Ectodermal cell (in vitro differentiated cells): ENCODE measurements around the gene EHD2.

ENCODE experiments used
- H3K27ac ChIP-seq: 2 replicates; pipeline ENCODE4 v1.7.0; 2013; ENCODE audit warnings: mild to moderate bottlenecking, low read depth, low read length; ENCODE audit not compliant: insufficient read depth, poor library complexity, severe bottlenecking
- H3K27me3 ChIP-seq: 2 replicates; pipeline ENCODE4 v1.7.0; 2013; ENCODE audit warnings: mild to moderate bottlenecking, low read length; ENCODE audit not compliant: insufficient read depth, control insufficient read depth, poor library complexity, severe bottlenecking
- H3K36me3 ChIP-seq: one replicate; pipeline ENCODE4 v1.7.0; 2013; ENCODE audit warnings: low read length; ENCODE audit not compliant: control insufficient read depth, insufficient read depth
- H3K4me1 ChIP-seq: one replicate; pipeline ENCODE4 v1.7.0; 2013; ENCODE audit warnings: low read length; ENCODE audit not compliant: control insufficient read depth, insufficient read depth
- H3K4me3 ChIP-seq: 2 replicates; pipeline ENCODE4 v1.7.0; 2013; ENCODE audit warnings: low read depth, low read length, control low read depth; ENCODE audit not compliant: insufficient read depth
- H3K9me3 ChIP-seq: 2 replicates; pipeline ENCODE4 v1.7.0; 2013; ENCODE audit warnings: mild to moderate bottlenecking, low read length, moderate library complexity; ENCODE audit not compliant: control insufficient read depth
- WGBS, 2 experiments: methylation state at CpG; one replicate each; pipeline ENCODE4 v1.1.7; 2013; ENCODE audit warnings: missing lambda C conversion rate in 2 of 2; 5-methylcytosine and 5-hydroxymethylcytosine counted together

Gene EHD2

GRCh38 chr19:47691090-47691489 is 22.1 kb upstream of the EHD2 start:
- 92 to 97% methylated on average over 5 of the region's 5 CpGs for WGBS, 2 experiments
- H3K4me3 ChIP-seq, result no peak overlapping the region
- no peaks in the 10 kb centered on the region for H3K36me3 ChIP-seq
- no peaks in the 10 kb centered on the region for H3K9me3 ChIP-seq
- H3K4me1 ChIP-seq, result no peaks in the 10 kb centered on the region
- H3K27me3 ChIP-seq, result no peaks in the 10 kb centered on the region
- no peak overlapping the region for H3K27ac ChIP-seq

- no peaks in the 10 kb centered on the region for H3K27me3 ChIP-seq
- H3K27ac ChIP-seq, result no peak overlapping the region
- no peaks in the 10 kb centered on the region for H3K9me3 ChIP-seq
- no peak overlapping the region for H3K4me3 ChIP-seq
- WGBS, 2 experiments, result 91 to 94% methylated on average over 7 of the region's 7 CpGs
- no peaks in the 10 kb centered on the region for H3K36me3 ChIP-seq
- no peaks in the 10 kb centered on the region for H3K4me1 ChIP-seq
Observed at GRCh38 chr19:47691782-47692181, 21.4 kb upstream of the EHD2 start.

GRCh38 chr19:47693489-47693888 is 19.7 kb upstream of the EHD2 start:
- Histone ChIP-seq H3K4me3 (no peak overlapping the region), H3K4me1 (no peaks in the 10 kb centered on the region)
- 82% methylated on average over 17 of the region's 17 CpGs for WGBS, 2 experiments

GRCh38 chr19:47693903-47694302 is 19.3 kb upstream of the EHD2 start:
- no peak overlapping the region for H3K4me3 ChIP-seq
- H3K9me3 ChIP-seq, result no peaks in the 10 kb centered on the region
- WGBS, 2 experiments, result 82 to 94% methylated on average over 9 to 10 of the region's 14 CpGs
- H3K4me1 ChIP-seq, result no peaks in the 10 kb centered on the region
- H3K27ac ChIP-seq, result no peak overlapping the region
- H3K36me3 ChIP-seq, result peaks cover 4% of the 10 kb centered on the region
- no peaks in the 10 kb centered on the region for H3K27me3 ChIP-seq

More at GRCh38 chr19:47693489-47693888, 19.7 kb upstream of the EHD2 start:
- Histone ChIP-seq H3K27ac (no peak overlapping the region), H3K36me3 (no peaks in the 10 kb centered on the region), H3K9me3 (no peaks in the 10 kb centered on the region), H3K27me3 (no peaks in the 10 kb centered on the region)

GRCh38 chr19:47694466-47695273 is 18.6 kb upstream of the EHD2 start:
- Histone ChIP-seq H3K4me1 (no peaks in the 10 kb centered on the region), H3K36me3 (peaks cover 11% of the 10 kb centered on the region), H3K27me3 (no peaks in the 10 kb centered on the region), H3K9me3 (no peaks in the 10 kb centered on the region), H3K4me3 (no peak overlapping the region), H3K27ac (no peak overlapping the region)
- 92 to 95% methylated on average over 28 of the region's 28 CpGs for WGBS, 2 experiments

- WGBS, 2 experiments, result 89 to 90% methylated on average over 26 of the region's 26 CpGs
- peaks cover 12% of the 10 kb centered on the region for H3K36me3 ChIP-seq
Observed at GRCh38 chr19:47695533-47696262, 17.5 kb upstream of the EHD2 start.

GRCh38 chr19:47696635-47697034 is 16.6 kb upstream of the EHD2 start:
- H3K4me1 ChIP-seq, result no peaks in the 10 kb centered on the region
- H3K4me3 ChIP-seq, result no peak overlapping the region
- H3K9me3 ChIP-seq, result no peaks in the 10 kb centered on the region
- no peak overlapping the region for H3K27ac ChIP-seq
- H3K27me3 ChIP-seq, result no peaks in the 10 kb centered on the region
- peaks cover 17% of the 10 kb centered on the region for H3K36me3 ChIP-seq
- WGBS, 2 experiments, result 95 to 96% methylated on average over 8 of the region's 8 CpGs

More at GRCh38 chr19:47695533-47696262, 17.5 kb upstream of the EHD2 start:
- Histone ChIP-seq H3K4me1 (no peaks in the 10 kb centered on the region), H3K4me3 (no peak overlapping the region), H3K9me3 (no peaks in the 10 kb centered on the region), H3K27ac (no peak overlapping the region), H3K27me3 (no peaks in the 10 kb centered on the region)

GRCh38 chr19:47697863-47698609 is 15.2 kb upstream of the EHD2 start:
- peak overlapping the region; percentile 61 for H3K27ac ChIP-seq
- H3K4me3 ChIP-seq, result no peak overlapping the region
- H3K36me3 ChIP-seq, result peaks cover 17% of the 10 kb centered on the region
- WGBS, 2 experiments, result 52 to 55% methylated on average over 21 of the region's 21 CpGs
- H3K9me3 ChIP-seq, result no peaks in the 10 kb centered on the region
- no peaks in the 10 kb centered on the region for H3K27me3 ChIP-seq
- H3K4me1 ChIP-seq, result no peaks in the 10 kb centered on the region

- Histone ChIP-seq H3K4me3 (no peak overlapping the region), H3K27ac (no peak overlapping the region), H3K27me3 (no peaks in the 10 kb centered on the region), H3K9me3 (no peaks in the 10 kb centered on the region), H3K4me1 (no peaks in the 10 kb centered on the region), H3K36me3 (peaks cover 17% of the 10 kb centered on the region)
- 90 to 95% methylated on average over 46 of the region's 46 CpGs for WGBS, 2 experiments
Observed at GRCh38 chr19:47698631-47699359, 14.4 kb upstream of the EHD2 start.
